H9 (cell line): ENCODE measurements around the gene ARID1A. TPM values are rescaled to one million over a fixed set of nuclear protein-coding genes. Genes with fewer than 3 reads are reported as not detected.

Source experiments
- DNase-seq: peaks from one replicate; pipeline ENCODE4 v3.0.0-alpha.2; 2017
- H2AFZ ChIP-seq: one replicate; pipeline ENCODE4 v1.6.1; 2013; ENCODE audit warnings: mild to moderate bottlenecking, low read length, control low read depth, moderate library complexity
- H2AK5ac ChIP-seq: 2 replicates; pipeline ENCODE4 v1.6.1; 2013; ENCODE audit warnings: low read length, control low read depth, mixed read lengths; ENCODE audit not compliant: insufficient read length
- H2BK120ac ChIP-seq: one replicate; pipeline ENCODE4 v1.6.1; 2013; ENCODE audit warnings: low read depth, mild to moderate bottlenecking, low read length, control low read depth, inconsistent platforms; ENCODE audit not compliant: poor library complexity, severe bottlenecking
- H2BK12ac ChIP-seq: 2 replicates; pipeline ENCODE4 v1.6.1; 2013; ENCODE audit warnings: low read length, control low read depth, mixed read lengths, low read depth; ENCODE audit not compliant: insufficient read length
- H2BK15ac ChIP-seq: 2 replicates; pipeline ENCODE4 v1.6.1; 2013; ENCODE audit warnings: low read depth, low read length, control low read depth
- H2BK20ac ChIP-seq: one replicate; pipeline ENCODE4 v1.6.1; 2013; ENCODE audit warnings: low read depth, mild to moderate bottlenecking, low read length, control low read depth, inconsistent platforms; ENCODE audit not compliant: poor library complexity, severe bottlenecking
- H2BK5ac ChIP-seq: 2 replicates; pipeline ENCODE4 v1.6.1; 2013; ENCODE audit warnings: low read length, control low read depth, mixed read lengths; ENCODE audit not compliant: insufficient read length
- H3K14ac ChIP-seq: 2 replicates; pipeline ENCODE4 v1.6.1; 2013; ENCODE audit warnings: low read length, control low read depth; ENCODE audit not compliant: insufficient read depth
- H3K18ac ChIP-seq: 2 replicates; pipeline ENCODE4 v1.6.1; 2013; ENCODE audit warnings: low read depth, mild to moderate bottlenecking, mixed read lengths, low read length, control low read depth; ENCODE audit not compliant: insufficient read length
- H3K23ac ChIP-seq: 2 replicates; pipeline ENCODE4 v1.6.1; 2013; ENCODE audit warnings: low read length, control low read depth, mixed read lengths, low read depth; ENCODE audit not compliant: insufficient read length
- H3K23me2 ChIP-seq: 2 replicates; pipeline ENCODE4 v1.6.1; 2013; ENCODE audit warnings: low read depth, mild to moderate bottlenecking, mixed read lengths, low read length, control low read depth; ENCODE audit not compliant: insufficient read length, poor library complexity, severe bottlenecking
- H3K27ac ChIP-seq: 2 replicates; pipeline ENCODE4 v1.5.1; 2013; ENCODE audit warnings: low read length, control low read depth, mixed read lengths, low read depth; ENCODE audit not compliant: insufficient read length
- H3K27me3 ChIP-seq: 2 replicates; pipeline ENCODE4 v1.6.1; 2013; ENCODE audit warnings: low read length, control low read depth, inconsistent platforms; ENCODE audit not compliant: insufficient read depth
- H3K4ac ChIP-seq: 2 replicates; pipeline ENCODE4 v1.6.1; 2013; ENCODE audit warnings: low read depth, mild to moderate bottlenecking, control low read depth, inconsistent platforms, low read length, moderate library complexity
- H3K4me1 ChIP-seq: 2 replicates; pipeline ENCODE4 v1.6.1; 2013; ENCODE audit warnings: low read length, control low read depth, inconsistent platforms; ENCODE audit not compliant: insufficient read depth
- H3K4me2 ChIP-seq: 2 replicates; pipeline ENCODE4 v1.6.1; 2013; ENCODE audit warnings: low read length, control low read depth, mixed read lengths; ENCODE audit not compliant: insufficient read length, insufficient read depth
- H3K56ac ChIP-seq: 2 replicates; pipeline ENCODE4 v1.6.1; 2013; ENCODE audit warnings: low read depth, mild to moderate bottlenecking, mixed read lengths, low read length, control low read depth; ENCODE audit not compliant: insufficient read length
- H3K79me1 ChIP-seq: 2 replicates; pipeline ENCODE4 v1.6.1; 2013; ENCODE audit warnings: low read depth, mild to moderate bottlenecking, moderate library complexity, low read length, control low read depth, inconsistent platforms; ENCODE audit not compliant: insufficient read depth, poor library complexity, severe bottlenecking
- H3K79me2 ChIP-seq: 2 replicates; pipeline ENCODE4 v1.6.1; 2013; ENCODE audit warnings: low read length, control low read depth, inconsistent platforms; ENCODE audit not compliant: insufficient read depth
- H3K9ac ChIP-seq: 2 replicates; pipeline ENCODE4 v1.6.1; 2013; ENCODE audit warnings: low read length, control low read depth, mixed read lengths; ENCODE audit not compliant: insufficient read length; ENCODE audit errors: extremely low read depth
- H3K9me3 ChIP-seq: one replicate; pipeline ENCODE4 v1.6.1; 2013; ENCODE audit warnings: low read depth, low read length, inconsistent platforms; ENCODE audit not compliant: control insufficient read depth
- H3T11ph ChIP-seq: one replicate; pipeline ENCODE4 v1.6.1; 2013; ENCODE audit warnings: mild to moderate bottlenecking, low read length, control low read depth, inconsistent platforms
- H4K20me1 ChIP-seq: one replicate; pipeline ENCODE4 v1.6.1; 2013; ENCODE audit not compliant: control insufficient read depth, insufficient read length, insufficient read depth
- H4K5ac ChIP-seq: 2 replicates; pipeline ENCODE4 v1.6.1; 2013; ENCODE audit warnings: low read depth, mild to moderate bottlenecking, mixed read lengths, low read length, control low read depth; ENCODE audit not compliant: insufficient read length
- H4K8ac ChIP-seq: replicated peaks from 2 replicates; pipeline ENCODE4 v1.6.1; 2013; ENCODE audit warnings: low read length, control low read depth, mixed read lengths, low read depth; ENCODE audit not compliant: insufficient read length
- H4K91ac ChIP-seq: 2 replicates; pipeline ENCODE4 v1.6.1; 2013; ENCODE audit warnings: low read depth, mild to moderate bottlenecking, moderate library complexity, mixed read lengths, low read length, control low read depth; ENCODE audit not compliant: insufficient read length
- H3K27ac Mint-ChIP-seq, 3 experiments: 2 replicates in 2 of 3; 3 replicates in 1 of 3; pipeline ENCODE4 v1.8.0; 2020 to 2021; ENCODE audit warnings: mixed read lengths in 3 of 3, mild to moderate bottlenecking in 1 of 3, moderate library complexity in 1 of 3
- H3K27me3 Mint-ChIP-seq: 2 replicates; pipeline ENCODE4 v1.8.0; 2021; ENCODE audit warnings: low read depth, mild to moderate bottlenecking, moderate library complexity, mixed read lengths
- H3K36me3 Mint-ChIP-seq, 3 experiments: 2 replicates in 2 of 3; 3 replicates in 1 of 3; pipeline ENCODE4 v1.8.0; 2020 to 2021; ENCODE audit warnings: low read depth in 3 of 3, mixed read lengths in 3 of 3; ENCODE audit not compliant: insufficient read depth in 1 of 3
- H3K4me1 Mint-ChIP-seq, 2 experiments: 2 replicates each; pipeline ENCODE4 v1.8.0; 2020; ENCODE audit warnings: mixed read lengths in 2 of 2
- H3K4me3 Mint-ChIP-seq, 2 experiments: 2 replicates in 1 of 2; 3 replicates in 1 of 2; pipeline ENCODE4 v1.8.0; 2020 to 2021; ENCODE audit warnings: mild to moderate bottlenecking in 2 of 2, mixed read lengths in 2 of 2, moderate library complexity in 1 of 2
- H3K9me3 Mint-ChIP-seq, 2 experiments: 2 replicates in 1 of 2; 3 replicates in 1 of 2; pipeline ENCODE4 v1.8.0; 2020; ENCODE audit warnings: mild to moderate bottlenecking in 2 of 2, mixed read lengths in 2 of 2, moderate library complexity in 1 of 2
- WGBS: extraction: QIAGEN DNeasy Blood & Tissue Kit; methylation state at CpG from one replicate; pipeline ENCODE4 v1.1.7; 2013; ENCODE audit warnings: missing lambda C conversion rate, low lambda C conversion rate, mixed read lengths; ENCODE audit not compliant: insufficient read length; ENCODE audit errors: extremely low coverage; 5-methylcytosine and 5-hydroxymethylcytosine counted together
- total RNA-seq: library from RNA; stranded (reverse); gene quantifications from 2 replicates; pipeline ENCODE4 v1.2.1, GENCODE V29; 2021
- TF ChIP-seq, protein P1 (sequence below): fragments of 200-600 bp; sonication (generic); conservative IDR thresholded peaks from 3 replicates; pipeline ENCODE4 v1.8.0; 2021; ENCODE audit warnings: antibody characterized with exemption, mild to moderate bottlenecking

ARID1A gene
- total RNA-seq, 1 experiment from 2014 or later = 147 TPM

DNA sequence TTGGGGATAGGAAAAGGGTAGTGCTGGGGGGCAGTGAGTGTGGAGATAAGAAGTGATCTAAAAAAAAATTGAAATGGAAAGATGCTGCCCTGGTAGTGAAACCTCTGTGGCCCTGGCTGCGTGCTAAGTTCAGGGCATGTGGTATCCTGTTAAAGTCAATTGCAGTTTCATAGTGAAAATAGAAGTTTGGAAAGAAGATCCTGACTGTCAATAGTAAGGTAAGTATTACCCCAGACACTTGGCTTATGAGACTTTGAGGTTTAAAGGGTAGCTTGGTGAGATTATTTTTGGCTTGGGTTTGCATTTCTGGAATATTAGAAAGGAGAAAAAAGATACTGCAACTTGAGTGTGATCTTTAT, 6.8 kb downstream of the ARID1A start:
- Histone ChIP-seq H3K23ac (no peak overlapping the region), H2BK15ac (no peak overlapping the region), H4K5ac (no peak overlapping the region), H3K4me2 (no peak overlapping the region), H3K27ac (no peak overlapping the region), H3K79me2 (peaks cover 87% of the 10 kb centered on the region), H3K14ac (no peak overlapping the region), H2AK5ac (no peak overlapping the region), H3K23me2 (peaks cover 7% of the 10 kb centered on the region), H3K56ac (no peak overlapping the region), H3K18ac (no peak overlapping the region), H3K4me1 (peaks cover 20% of the 10 kb centered on the region), H2BK5ac (no peak overlapping the region), H3T11ph (no peak overlapping the region), H2BK120ac (no peak overlapping the region), H2AFZ (no peak overlapping the region), H3K27me3 (no peaks in the 10 kb centered on the region), H2BK12ac (no peak overlapping the region), H4K8ac (no peak overlapping the region), H4K20me1 (no peaks in the 10 kb centered on the region), H2BK20ac (no peak overlapping the region), H3K79me1 (peaks cover 2% of the 10 kb centered on the region), H3K4ac (no peak overlapping the region), H3K9me3 (no peaks in the 10 kb centered on the region), H3K9ac (no peak overlapping the region), H4K91ac (no peak overlapping the region)
- H3K27ac Mint-ChIP-seq = no peak overlapping the region
- TF ChIP-seq, protein P1, sequence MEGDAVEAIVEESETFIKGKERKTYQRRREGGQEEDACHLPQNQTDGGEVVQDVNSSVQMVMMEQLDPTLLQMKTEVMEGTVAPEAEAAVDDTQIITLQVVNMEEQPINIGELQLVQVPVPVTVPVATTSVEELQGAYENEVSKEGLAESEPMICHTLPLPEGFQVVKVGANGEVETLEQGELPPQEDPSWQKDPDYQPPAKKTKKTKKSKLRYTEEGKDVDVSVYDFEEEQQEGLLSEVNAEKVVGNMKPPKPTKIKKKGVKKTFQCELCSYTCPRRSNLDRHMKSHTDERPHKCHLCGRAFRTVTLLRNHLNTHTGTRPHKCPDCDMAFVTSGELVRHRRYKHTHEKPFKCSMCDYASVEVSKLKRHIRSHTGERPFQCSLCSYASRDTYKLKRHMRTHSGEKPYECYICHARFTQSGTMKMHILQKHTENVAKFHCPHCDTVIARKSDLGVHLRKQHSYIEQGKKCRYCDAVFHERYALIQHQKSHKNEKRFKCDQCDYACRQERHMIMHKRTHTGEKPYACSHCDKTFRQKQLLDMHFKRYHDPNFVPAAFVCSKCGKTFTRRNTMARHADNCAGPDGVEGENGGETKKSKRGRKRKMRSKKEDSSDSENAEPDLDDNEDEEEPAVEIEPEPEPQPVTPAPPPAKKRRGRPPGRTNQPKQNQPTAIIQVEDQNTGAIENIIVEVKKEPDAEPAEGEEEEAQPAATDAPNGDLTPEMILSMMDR = no peak
- no peaks in the 10 kb centered on the region for H3K27me3 Mint-ChIP-seq
- WGBS = no CpG with 5 or more reads among the region's 1 CpG
- no peak for DNase-seq
- no peak overlapping the region for H3K4me3 Mint-ChIP-seq
- peaks cover 24 to 28% of the 10 kb centered on the region in 2 experiments for H3K4me1 Mint-ChIP-seq
- peaks cover 0 to 10% (median 9%) of the 10 kb centered on the region in 3 experiments; a peak in 4 of 7 replicates for H3K36me3 Mint-ChIP-seq
- no peaks in the 10 kb centered on the region for H3K9me3 Mint-ChIP-seq
